Activated naive CD4-positive, alpha-beta T cell treated with anti-CD3 and anti-CD28 coated beads for 36 hours (primary cell): ENCODE measurements around the gene EIF4G2. TPM values are rescaled to one million over a fixed set of nuclear protein-coding genes. Genes with fewer than 3 reads are reported as not detected.
A peak's percentile ranks its signal among the peaks of the same experiment; 100 is the strongest.

Experiments used
- CTCF ChIA-PET: fragments of 350-600 bp; sonication (Branson Sonifier 250); formaldehyde crosslinking; loops from one replicate; lab custom pipeline; 2021; ENCODE audit warnings: antibody characterized with exemption; lab: Charles Lee
- DNase-seq: peaks from one replicate; pipeline ENCODE4 v3.0.0-alpha.2; 2020
- H3K27ac Mint-ChIP-seq: one replicate; pipeline ENCODE4 v1.8.0; 2021; ENCODE audit warnings: mild to moderate bottlenecking, mixed read lengths
- H3K27me3 Mint-ChIP-seq: one replicate; pipeline ENCODE4 v1.8.0; 2021; ENCODE audit warnings: low read depth, mixed read lengths
- H3K36me3 Mint-ChIP-seq: one replicate; pipeline ENCODE4 v1.8.0; 2021; ENCODE audit warnings: low read depth, mixed read lengths
- H3K4me1 Mint-ChIP-seq: one replicate; pipeline ENCODE4 v1.8.0; 2021; ENCODE audit warnings: low read depth, mixed read lengths
- H3K4me3 Mint-ChIP-seq: one replicate; pipeline ENCODE4 v1.8.0; 2021; ENCODE audit warnings: mild to moderate bottlenecking, moderate library complexity, mixed read lengths
- H3K9me3 Mint-ChIP-seq: one replicate; pipeline ENCODE4 v1.8.0; 2021; ENCODE audit warnings: mixed read lengths
- intact Hi-C: fragments of 100-400 bp; cut with micrococcal nuclease; formaldehyde crosslinking; loops from one replicate; pipeline ENCODE4 v1.15.1; 2023
- total RNA-seq, 2 experiments: library from RNA; stranded (reverse); gene quantifications; one replicate each; pipeline ENCODE4 v1.2.3, GENCODE V29; 2021

EIF4G2 gene
- total RNA-seq, 2 experiments from 2014 or later: 640 to 734 TPM

- Mint-ChIP-seq H3K4me1 (no peaks in the 10 kb centered on the region), H3K4me3 (no peak overlapping the region), H3K9me3 (no peaks in the 10 kb centered on the region), H3K36me3 (no peaks in the 10 kb centered on the region), H3K27me3 (no peaks in the 10 kb centered on the region), H3K27ac (no peak overlapping the region)
- no peak for DNase-seq
- CTCF ChIA-PET: interaction anchor here (0.6 kb wide), 1 partner anchor 94 kb away, joined by 4 read pairs; no protein-coding TSS in a partner anchor
- intact Hi-C loops: no loop called here
Observed at GRCh38 chr11:10786451-10786850, 22.3 kb downstream of the EIF4G2 start.

- H3K27ac Mint-ChIP-seq: no peak overlapping the region
- H3K27me3 Mint-ChIP-seq: no peaks in the 10 kb centered on the region
- no peak overlapping the region for H3K4me3 Mint-ChIP-seq
- H3K4me1 Mint-ChIP-seq: no peaks in the 10 kb centered on the region
- H3K9me3 Mint-ChIP-seq: no peaks in the 10 kb centered on the region
- DNase-seq: no peak
- intact Hi-C loops: no loop called here
- H3K36me3 Mint-ChIP-seq: no peaks in the 10 kb centered on the region
- CTCF ChIA-PET: interaction anchor here (5.1 kb wide), 1 partner anchor 8 kb away, joined by 24 read pairs; no protein-coding TSS in a partner anchor
Observed at GRCh38 chr11:10785146-10785474, 23.6 kb downstream of the EIF4G2 start.

- Mint-ChIP-seq H3K4me3 (no peak overlapping the region), H3K36me3 (peaks cover 4% of the 10 kb centered on the region), H3K9me3 (no peaks in the 10 kb centered on the region)
Observed at GRCh38 chr11:10784232-10785145, 24.2 kb downstream of the EIF4G2 start.

GRCh38 chr11:10780040-10780439 is 28.7 kb downstream of the EIF4G2 start:
- no peak for DNase-seq
- no peak overlapping the region for H3K4me3 Mint-ChIP-seq
- peaks cover 10% of the 10 kb centered on the region for H3K36me3 Mint-ChIP-seq
- peaks cover 6% of the 10 kb centered on the region for H3K4me1 Mint-ChIP-seq
- H3K9me3 Mint-ChIP-seq: no peaks in the 10 kb centered on the region
- no peak overlapping the region for H3K27ac Mint-ChIP-seq
- intact Hi-C loops: no loop called here
- H3K27me3 Mint-ChIP-seq: no peaks in the 10 kb centered on the region
- CTCF ChIA-PET: interaction anchor here (0.9 to 5.1 kb wide), 3 partner anchors 10 to 13 kb away, joined by 4 to 24 read pairs (median 4); no protein-coding TSS in a partner anchor

More at GRCh38 chr11:10784232-10785145, 24.2 kb downstream of the EIF4G2 start:
- intact Hi-C loops: no loop called here
- no peaks in the 10 kb centered on the region for H3K27me3 Mint-ChIP-seq
- DNase-seq: no peak
- H3K27ac Mint-ChIP-seq: no peak overlapping the region
- CTCF ChIA-PET: interaction anchor here (0.6 to 5.1 kb wide), 3 partner anchors 8 to 1018 kb away, joined by 3 to 24 read pairs (median 4); no protein-coding TSS in a partner anchor
- no peaks in the 10 kb centered on the region for H3K4me1 Mint-ChIP-seq

GRCh38 chr11:10779086-10779485 is 29.6 kb downstream of the EIF4G2 start:
- Mint-ChIP-seq H3K36me3 (peaks cover 16% of the 10 kb centered on the region), H3K27ac (no peak overlapping the region)
- intact Hi-C loops: no loop called here

GRCh38 chr11:10778217-10778970 is 30.3 kb downstream of the EIF4G2 start:
- intact Hi-C loops: no loop called here
- CTCF ChIA-PET: interaction anchor here (1.5 kb wide), 1 partner anchor 165 kb away, joined by 3 read pairs; no protein-coding TSS in a partner anchor
- Mint-ChIP-seq H3K9me3 (no peaks in the 10 kb centered on the region), H3K27me3 (no peaks in the 10 kb centered on the region), H3K27ac (no peak overlapping the region), H3K4me3 (no peak overlapping the region), H3K4me1 (peaks cover 6% of the 10 kb centered on the region), H3K36me3 (peaks cover 17% of the 10 kb centered on the region)
- DNase-seq: no peak

More at GRCh38 chr11:10779086-10779485, 29.6 kb downstream of the EIF4G2 start:
- CTCF ChIA-PET: no interaction called here
- no peaks in the 10 kb centered on the region for H3K9me3 Mint-ChIP-seq
- peaks cover 6% of the 10 kb centered on the region for H3K4me1 Mint-ChIP-seq
- H3K27me3 Mint-ChIP-seq: no peaks in the 10 kb centered on the region
- no peak overlapping the region for H3K4me3 Mint-ChIP-seq
- DNase-seq: no peak

GRCh38 chr11:10777806-10778205 is 30.9 kb downstream of the EIF4G2 start:
- Mint-ChIP-seq H3K27ac (no peak overlapping the region), H3K36me3 (peaks cover 19% of the 10 kb centered on the region), H3K27me3 (no peaks in the 10 kb centered on the region), H3K4me1 (peaks cover 6% of the 10 kb centered on the region), H3K9me3 (no peaks in the 10 kb centered on the region), H3K4me3 (no peak overlapping the region)
- intact Hi-C loops: no loop called here
- CTCF ChIA-PET: interaction anchor here (1.5 kb wide), 1 partner anchor 166 kb away, joined by 3 read pairs; no protein-coding TSS in a partner anchor
- no peak for DNase-seq

- DNase-seq: no peak
- Mint-ChIP-seq H3K4me3 (no peak overlapping the region), H3K4me1 (peaks cover 6% of the 10 kb centered on the region), H3K27ac (no peak overlapping the region), H3K9me3 (no peaks in the 10 kb centered on the region), H3K36me3 (peaks cover 19% of the 10 kb centered on the region), H3K27me3 (no peaks in the 10 kb centered on the region)
- intact Hi-C loops: no loop called here
- CTCF ChIA-PET: interaction anchor here (1.5 to 3.2 kb wide), 2 partner anchors 15 to 166 kb away, joined by 3 to 12 read pairs; no protein-coding TSS in a partner anchor
Observed at GRCh38 chr11:10777393-10777793, 31.3 kb downstream of the EIF4G2 start.

GRCh38 chr11:10774811-10775210 is 33.9 kb downstream of the EIF4G2 start:
- Mint-ChIP-seq H3K4me1 (peaks cover 6% of the 10 kb centered on the region), H3K27me3 (no peaks in the 10 kb centered on the region), H3K36me3 (peaks cover 18% of the 10 kb centered on the region), H3K9me3 (no peaks in the 10 kb centered on the region), H3K27ac (no peak overlapping the region), H3K4me3 (no peak overlapping the region)
- intact Hi-C loops: no loop called here
- no peak for DNase-seq
- CTCF ChIA-PET: interaction anchor here (3.2 kb wide), 1 partner anchor 18 kb away, joined by 12 read pairs; no protein-coding TSS in a partner anchor

- H3K27me3 Mint-ChIP-seq: no peaks in the 10 kb centered on the region
- H3K36me3 Mint-ChIP-seq: peaks cover 24% of the 10 kb centered on the region
- no peaks in the 10 kb centered on the region for H3K4me1 Mint-ChIP-seq
- no peak overlapping the region for H3K27ac Mint-ChIP-seq
- CTCF ChIA-PET: interaction anchor here (0.9 to 4.3 kb wide), 4 partner anchors 17 to 1016 kb away, joined by 3 to 26 read pairs (median 9); no protein-coding TSS in a partner anchor
- no peak for DNase-seq
- no peaks in the 10 kb centered on the region for H3K9me3 Mint-ChIP-seq
- intact Hi-C loops: no loop called here
- H3K4me3 Mint-ChIP-seq: no peak overlapping the region
Observed at GRCh38 chr11:10771457-10771856, 37.3 kb downstream of the EIF4G2 start.

- H3K4me3 Mint-ChIP-seq: no peak overlapping the region
- no peaks in the 10 kb centered on the region for H3K27me3 Mint-ChIP-seq
- peak; percentile 42 for DNase-seq
- no peaks in the 10 kb centered on the region for H3K4me1 Mint-ChIP-seq
- intact Hi-C loops: no loop called here
- CTCF ChIA-PET: interaction anchor here (0.5 to 4.3 kb wide), 13 partner anchors 10 to 1272 kb away, joined by 3 to 26 read pairs (median 3); no protein-coding TSS in a partner anchor
- no peak overlapping the region for H3K27ac Mint-ChIP-seq
- peaks cover 24% of the 10 kb centered on the region for H3K36me3 Mint-ChIP-seq
- H3K9me3 Mint-ChIP-seq: no peaks in the 10 kb centered on the region
Observed at GRCh38 chr11:10770626-10771254, 38.0 kb downstream of the EIF4G2 start.
